ENCODE measurements around the gene ARMH1. TPM values are rescaled to one million over a fixed set of nuclear protein-coding genes. Genes with fewer than 3 reads are reported as not detected.

Gene ARMH1
- total and polyA plus RNA-seq, 2 experiments from 2014 or later: 2.8 to 5.7 TPM

DNA sequence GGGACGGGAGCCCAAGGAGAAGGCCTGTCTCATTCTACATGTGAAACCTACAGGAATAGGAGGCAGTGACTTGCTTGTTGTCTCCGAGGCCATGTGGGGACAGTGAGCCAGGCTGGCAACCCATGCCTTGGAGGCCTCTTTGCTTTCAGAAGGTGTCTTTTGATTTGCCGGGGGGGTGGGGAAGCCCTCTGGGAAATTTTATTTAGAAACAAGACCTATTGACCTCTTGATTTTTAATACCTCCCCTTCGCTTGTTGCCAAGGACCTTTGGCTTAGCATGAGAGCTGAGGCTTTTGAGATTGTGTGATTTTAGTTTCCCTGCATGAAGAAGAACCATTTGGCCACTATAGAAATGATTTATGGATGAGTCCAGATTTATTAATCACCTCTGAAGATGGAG lies 4.1 kb downstream of the ARMH1 start:
- no peak for DNase-seq (ENCODE audit: low read depth in 1 of 2, low spot score in 1 of 2)
- TF ChIP-seq, protein P1, sequence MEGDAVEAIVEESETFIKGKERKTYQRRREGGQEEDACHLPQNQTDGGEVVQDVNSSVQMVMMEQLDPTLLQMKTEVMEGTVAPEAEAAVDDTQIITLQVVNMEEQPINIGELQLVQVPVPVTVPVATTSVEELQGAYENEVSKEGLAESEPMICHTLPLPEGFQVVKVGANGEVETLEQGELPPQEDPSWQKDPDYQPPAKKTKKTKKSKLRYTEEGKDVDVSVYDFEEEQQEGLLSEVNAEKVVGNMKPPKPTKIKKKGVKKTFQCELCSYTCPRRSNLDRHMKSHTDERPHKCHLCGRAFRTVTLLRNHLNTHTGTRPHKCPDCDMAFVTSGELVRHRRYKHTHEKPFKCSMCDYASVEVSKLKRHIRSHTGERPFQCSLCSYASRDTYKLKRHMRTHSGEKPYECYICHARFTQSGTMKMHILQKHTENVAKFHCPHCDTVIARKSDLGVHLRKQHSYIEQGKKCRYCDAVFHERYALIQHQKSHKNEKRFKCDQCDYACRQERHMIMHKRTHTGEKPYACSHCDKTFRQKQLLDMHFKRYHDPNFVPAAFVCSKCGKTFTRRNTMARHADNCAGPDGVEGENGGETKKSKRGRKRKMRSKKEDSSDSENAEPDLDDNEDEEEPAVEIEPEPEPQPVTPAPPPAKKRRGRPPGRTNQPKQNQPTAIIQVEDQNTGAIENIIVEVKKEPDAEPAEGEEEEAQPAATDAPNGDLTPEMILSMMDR (IDR thresholded peaks at IDR 0.05; ENCODE audit: low read depth, low read length): no peak
- Histone ChIP-seq H3K27me3 (no peaks in the 10 kb centered on the region), H3K27ac (no peak overlapping the region), H3K4me1 (ENCODE audit: low read depth) (peaks cover 29% of the 10 kb centered on the region), H3K4me3 (no peak overlapping the region), H3K9me3 (ENCODE audit: low read depth) (no peaks in the 10 kb centered on the region), H3K36me3 (no peaks in the 10 kb centered on the region)

DNA sequence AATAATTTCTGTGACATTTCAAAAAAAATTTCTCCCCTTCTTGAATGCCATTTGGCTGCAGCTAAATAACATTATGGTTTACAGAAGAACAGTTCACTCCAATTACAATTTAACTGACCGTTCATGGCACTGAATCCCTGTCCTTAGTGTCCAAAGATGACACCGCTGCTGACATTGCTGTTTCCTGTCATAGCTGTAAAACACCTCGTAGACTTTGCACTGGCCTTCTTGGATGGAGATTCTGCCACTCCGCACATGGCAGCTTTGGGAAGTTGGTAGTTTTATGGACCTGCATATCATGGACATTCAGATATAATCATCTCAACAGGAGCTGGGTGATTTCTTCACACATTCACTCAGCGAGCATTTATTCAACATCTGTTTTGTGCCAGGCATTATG lies 5.0 kb downstream of the ARMH1 start:
- H3K36me3 ChIP-seq: no peaks in the 10 kb centered on the region
- peaks cover 29% of the 10 kb centered on the region for H3K4me1 ChIP-seq (ENCODE audit: low read depth)
- TF ChIP-seq, protein P1 (IDR thresholded peaks at IDR 0.05; ENCODE audit: low read depth, low read length): no peak
- no peak overlapping the region for H3K4me3 ChIP-seq
- no peak overlapping the region for H3K27ac ChIP-seq
- H3K9me3 ChIP-seq (ENCODE audit: low read depth): no peaks in the 10 kb centered on the region
- no peaks in the 10 kb centered on the region for H3K27me3 ChIP-seq
- DNase-seq (ENCODE audit: low read depth in 1 of 2, low spot score in 1 of 2): no peak

DNA sequence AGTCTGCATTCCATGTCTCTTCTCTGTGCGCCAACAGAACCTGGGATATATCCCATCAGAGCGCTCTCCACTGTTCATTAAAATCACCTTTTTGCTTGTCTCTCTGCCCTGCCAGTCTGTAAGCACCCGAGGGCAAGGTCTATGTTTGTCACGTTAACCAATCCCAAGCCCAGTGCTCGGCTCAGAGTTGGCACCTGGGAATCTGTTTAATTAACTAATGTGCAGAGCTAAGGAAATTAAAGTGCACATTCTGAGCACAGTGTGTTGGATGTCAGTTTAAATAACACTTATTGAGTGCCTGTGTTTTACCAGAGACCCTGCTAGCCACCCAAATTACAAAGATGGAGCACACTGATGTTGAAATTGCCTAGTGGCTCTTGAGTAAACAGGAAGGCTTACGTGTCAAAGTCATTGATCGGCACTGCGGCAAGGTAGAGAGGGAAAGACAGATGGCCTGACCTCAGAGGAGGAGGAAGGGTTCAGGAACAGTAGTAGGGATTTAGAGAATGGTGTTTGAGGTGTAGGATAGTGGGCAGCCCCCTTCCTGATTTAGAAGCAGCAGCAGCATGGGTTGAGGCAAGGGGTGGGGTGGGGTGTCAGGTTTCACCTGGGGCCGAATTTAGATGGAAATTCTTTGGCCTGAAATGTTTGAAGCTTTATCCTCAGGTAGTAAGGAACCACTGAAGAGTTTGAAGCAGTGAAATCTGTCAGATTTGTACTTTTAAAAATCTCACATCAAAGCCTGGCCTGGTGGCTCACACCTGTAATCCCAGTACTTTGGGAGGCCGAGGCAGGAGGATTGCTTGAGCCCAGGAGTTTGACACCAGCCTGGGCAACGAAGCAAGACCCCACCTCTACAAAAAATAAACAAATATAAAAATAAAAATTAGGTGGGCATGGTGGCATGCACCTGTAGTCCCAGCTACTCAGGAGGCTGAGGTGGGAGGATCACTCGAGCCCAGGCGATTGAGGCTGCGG lies 7.7 kb downstream of the ARMH1 start:
- Histone ChIP-seq H3K4me1 (ENCODE audit: low read depth) (peaks cover 16% of the 10 kb centered on the region), H3K4me3 (no peak overlapping the region), H3K27me3 (no peaks in the 10 kb centered on the region), H3K9me3 (ENCODE audit: low read depth) (no peaks in the 10 kb centered on the region), H3K36me3 (no peaks in the 10 kb centered on the region), H3K27ac (peak overlapping the region; percentile 22)
- peak in 1 of 2 donors; percentile 16 for DNase-seq (ENCODE audit: low read depth in 1 of 2, low spot score in 1 of 2)
- TF ChIP-seq, protein P1 (IDR thresholded peaks at IDR 0.05; ENCODE audit: low read depth, low read length): no peak

DNA sequence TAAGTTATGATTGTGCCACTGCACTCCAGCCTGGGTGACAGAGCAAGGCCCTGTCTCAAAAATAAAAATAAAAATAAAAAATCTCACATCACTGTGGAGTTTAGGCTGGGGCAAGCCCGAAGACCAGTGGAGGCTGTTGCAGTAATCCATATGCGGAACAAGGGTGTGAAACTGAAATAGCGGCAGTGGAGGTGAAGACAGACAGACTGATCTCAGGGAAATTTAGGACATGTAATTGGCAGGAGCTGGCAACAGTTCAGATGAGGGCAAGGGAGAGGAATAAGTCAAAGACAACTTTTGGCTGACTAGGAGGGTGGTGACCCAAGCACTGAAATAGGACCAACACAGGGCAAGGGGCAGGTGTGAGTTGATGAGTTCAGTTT lies 8.4 kb downstream of the ARMH1 start:
- Histone ChIP-seq H3K27ac (peak overlapping the region; percentile 46), H3K27me3 (no peaks in the 10 kb centered on the region), H3K4me1 (ENCODE audit: low read depth) (peaks cover 14% of the 10 kb centered on the region), H3K9me3 (ENCODE audit: low read depth) (no peaks in the 10 kb centered on the region), H3K4me3 (no peak overlapping the region), H3K36me3 (no peaks in the 10 kb centered on the region)
- no peak for DNase-seq (ENCODE audit: low read depth in 1 of 2, low spot score in 1 of 2)
- TF ChIP-seq, protein P1 (IDR thresholded peaks at IDR 0.05; ENCODE audit: low read depth, low read length): no peak

DNA sequence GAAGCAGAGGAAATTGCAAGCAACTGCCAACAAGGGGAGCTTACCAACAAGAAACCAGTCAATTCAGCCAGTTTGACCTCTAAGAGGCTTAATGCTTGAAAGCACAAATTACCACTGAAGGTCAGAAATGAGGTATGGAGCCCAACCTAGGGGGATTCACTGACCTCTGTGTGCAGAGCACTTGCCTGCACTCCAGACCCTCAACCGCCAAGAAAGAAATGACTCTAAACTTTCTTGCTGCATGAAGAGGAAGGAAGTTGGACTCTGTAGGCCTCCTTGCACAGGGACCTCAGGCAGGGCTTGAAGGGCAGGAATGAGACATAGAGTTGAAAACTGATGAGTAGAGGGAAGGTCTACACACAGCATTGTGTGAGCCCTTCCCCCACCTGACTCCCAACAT lies 10.0 kb downstream of the ARMH1 start:
- no peak overlapping the region for H3K4me3 ChIP-seq
- no peak for DNase-seq (ENCODE audit: low read depth in 1 of 2, low spot score in 1 of 2)
- H3K36me3 ChIP-seq: no peaks in the 10 kb centered on the region
- no peak overlapping the region for H3K27ac ChIP-seq
- no peaks in the 10 kb centered on the region for H3K27me3 ChIP-seq
- no peaks in the 10 kb centered on the region for H3K9me3 ChIP-seq (ENCODE audit: low read depth)
- peaks cover 27% of the 10 kb centered on the region for H3K4me1 ChIP-seq (ENCODE audit: low read depth)
- TF ChIP-seq, protein P1 (IDR thresholded peaks at IDR 0.05; ENCODE audit: low read depth, low read length): no peak
